HL-60/S4 treated with phorbol 12-myristate 13-acetate at 8.2 ng/mL for 4 days and 3 days (cell line): ENCODE results near the gene ARMH1.

Experiments used
- in situ Hi-C: fragments of 300-500 bp; cut with MboI; formaldehyde crosslinking; loops from 2 replicates; pipeline ENCODE4 v1.15.0; 2022; ENCODE audit warnings: low sequenced_read_pairs

The ARMH1 gene

GRCh38 chr1:44643721-44644334, 30.7 kb upstream of the ARMH1 start:
- in situ Hi-C loops = no loop called here

GRCh38 chr1:44644806-44645205, 29.7 kb upstream of the ARMH1 start:
- in situ Hi-C loops = no loop called here

DNA sequence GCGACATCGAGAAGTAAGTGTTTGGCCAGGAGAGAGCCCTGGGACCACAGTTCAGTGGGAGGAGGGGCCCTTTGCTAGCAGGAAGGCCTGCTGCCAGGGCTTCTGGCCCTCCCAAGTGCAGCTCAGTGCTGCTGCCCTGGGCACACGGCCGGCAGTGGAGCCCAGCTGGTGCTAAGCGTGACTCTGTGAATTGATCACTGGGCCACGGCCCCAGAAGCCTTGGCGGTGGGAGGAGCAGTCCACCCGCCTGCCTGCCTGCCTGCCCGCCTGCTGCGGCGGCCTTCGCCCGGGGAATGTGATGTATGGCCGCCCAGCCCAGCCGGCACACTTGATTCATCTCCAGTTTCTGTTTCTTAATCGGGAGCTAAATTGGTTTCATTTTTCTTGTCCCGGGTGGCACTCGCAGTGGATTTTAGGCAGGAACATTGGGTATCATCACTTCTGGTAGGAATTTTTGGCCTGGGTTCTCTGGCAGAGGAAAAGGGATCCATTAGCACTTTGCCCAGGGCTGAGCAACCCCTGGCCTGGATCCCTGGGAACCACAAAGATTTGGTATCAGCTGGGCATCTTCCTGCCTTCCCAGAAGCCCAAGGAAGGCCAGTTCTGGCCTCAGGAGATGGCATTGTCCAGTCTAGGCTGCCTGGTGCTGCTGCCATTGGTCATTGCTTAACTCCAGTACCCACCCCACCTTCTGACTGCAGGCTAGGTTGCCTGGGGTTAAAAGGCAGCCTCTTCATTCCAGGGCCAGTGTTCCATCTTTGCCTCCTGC, 28.9 kb upstream of the ARMH1 start:
- in situ Hi-C loops = no loop called here

GRCh38 chr1:44646261-44647110, 28.0 kb upstream of the ARMH1 start:
- in situ Hi-C loops = no loop called here

- in situ Hi-C loops = no loop called here
These were observed 26.6 kb upstream of the ARMH1 start for GRCh38 chr1:44647896-44648295.

- in situ Hi-C loops = no loop called here
These were observed 25.8 kb upstream of the ARMH1 start for GRCh38 chr1:44648529-44649250.

DNA sequence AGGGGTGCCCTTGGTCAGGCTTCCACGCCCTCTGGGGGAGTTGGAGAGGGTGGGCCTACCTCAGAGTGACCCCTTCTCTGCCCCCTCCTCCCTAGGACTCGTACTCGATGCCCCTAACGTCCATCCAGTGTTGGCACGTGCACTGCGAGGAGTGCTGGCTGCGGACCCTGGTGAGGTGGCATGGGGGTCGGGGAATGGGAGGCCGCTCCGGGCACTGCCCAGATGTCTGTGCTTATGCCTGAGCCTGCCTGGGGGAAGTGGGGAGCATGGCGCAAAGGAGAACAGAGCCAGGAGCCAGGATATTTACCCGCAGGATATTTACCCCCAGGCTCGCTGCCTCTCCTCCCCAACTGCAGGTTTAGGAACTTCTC, 24.7 kb upstream of the ARMH1 start:
- in situ Hi-C loops = no loop called here

DNA sequence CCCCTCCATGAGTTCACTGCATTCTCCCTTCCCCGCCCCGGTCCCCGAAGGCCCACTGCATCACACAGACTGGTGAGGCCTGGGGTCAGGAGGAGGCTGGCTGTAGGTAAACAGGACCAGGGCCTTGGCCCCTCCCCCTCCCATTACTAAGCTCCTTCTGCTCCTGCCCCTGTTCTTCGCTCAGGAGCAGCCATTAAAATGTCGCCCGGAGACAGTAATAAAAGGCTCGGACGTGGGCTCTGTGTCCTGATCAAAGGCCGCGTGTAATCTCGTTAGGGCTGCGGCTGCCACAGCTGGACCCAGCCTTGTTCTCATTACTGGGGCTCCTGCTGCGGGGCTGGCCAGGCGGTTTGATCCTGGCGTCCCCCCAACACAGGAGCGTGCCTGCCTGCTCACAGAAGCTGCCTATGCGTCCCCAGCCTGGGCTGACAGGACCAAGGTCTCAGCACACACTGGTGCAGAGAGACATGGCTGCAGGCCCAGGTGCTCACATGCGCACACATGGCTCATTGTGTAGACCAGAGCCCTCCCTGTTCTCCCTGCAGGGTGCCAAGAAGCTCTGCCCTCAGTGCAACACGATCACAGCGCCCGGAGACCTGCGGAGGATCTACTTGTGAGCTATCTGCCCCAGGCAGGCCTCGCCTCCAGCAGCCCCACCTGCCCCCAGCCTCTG, 24.2 kb upstream of the ARMH1 start:
- in situ Hi-C loops = no loop called here

GRCh38 chr1:44651069-44651468, 23.4 kb upstream of the ARMH1 start:
- in situ Hi-C loops = no loop called here

DNA sequence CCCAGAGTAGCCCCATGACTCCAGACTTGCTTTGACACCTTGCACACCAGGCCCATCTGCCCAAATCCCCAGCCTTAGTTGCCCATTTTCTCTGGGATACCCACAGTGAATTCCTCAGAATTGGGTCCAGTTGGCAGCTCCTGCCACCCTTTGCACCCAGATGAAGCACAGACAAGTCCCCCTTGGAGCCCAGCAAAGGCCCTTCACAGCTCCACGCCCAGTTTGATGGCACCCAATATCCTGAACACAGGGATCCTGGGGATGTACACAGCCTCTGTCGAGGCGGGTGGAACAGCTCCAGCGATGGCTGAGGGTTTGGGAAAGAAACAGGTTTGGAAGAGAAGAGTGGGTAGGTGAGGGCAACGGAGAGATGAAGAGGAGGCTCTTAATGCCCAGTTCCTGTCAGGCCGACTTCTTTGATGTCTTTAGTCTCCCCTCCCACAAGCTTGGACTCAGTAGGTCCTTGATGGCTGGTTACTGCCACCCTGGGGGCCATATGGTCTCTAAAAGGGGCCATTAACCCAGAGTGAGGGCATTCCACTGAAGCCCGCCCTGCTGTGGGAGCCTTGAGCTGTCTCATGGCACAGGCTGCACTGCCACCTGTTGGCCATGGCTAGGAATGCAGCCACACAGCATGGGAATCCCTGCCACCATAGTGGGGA, 21.9 kb upstream of the ARMH1 start:
- in situ Hi-C loops = no loop called here

- in situ Hi-C loops = no loop called here
These were observed 21.2 kb upstream of the ARMH1 start for GRCh38 chr1:44653107-44653964.

- in situ Hi-C loops = no loop called here
These were observed 19.8 kb upstream of the ARMH1 start for GRCh38 chr1:44654621-44655187.

GRCh38 chr1:44655609-44656008, 18.9 kb upstream of the ARMH1 start:
- in situ Hi-C loops = no loop called here

DNA sequence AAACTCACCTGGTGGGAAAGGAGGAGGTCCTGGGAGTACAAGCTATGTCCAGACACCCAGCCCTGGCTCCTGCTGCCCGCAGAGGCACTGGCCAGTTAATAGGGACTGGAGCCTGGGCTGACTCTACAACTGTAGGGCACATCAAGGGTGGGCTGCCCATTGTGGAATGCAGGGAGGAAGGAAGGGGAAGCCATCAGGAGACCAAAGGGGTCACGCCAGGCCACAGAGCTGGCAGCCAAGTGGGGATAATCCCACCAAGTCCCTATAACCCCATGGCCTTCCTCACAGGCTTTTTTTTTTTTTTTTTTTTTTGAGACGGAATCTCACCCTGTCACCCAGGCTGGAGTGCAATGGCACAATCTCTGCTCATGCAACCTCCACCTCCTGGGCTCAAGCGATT, 14.9 kb upstream of the ARMH1 start:
- in situ Hi-C loops = no loop called here

GRCh38 chr1:44660176-44660575, 14.3 kb upstream of the ARMH1 start:
- in situ Hi-C loops = no loop called here

DNA sequence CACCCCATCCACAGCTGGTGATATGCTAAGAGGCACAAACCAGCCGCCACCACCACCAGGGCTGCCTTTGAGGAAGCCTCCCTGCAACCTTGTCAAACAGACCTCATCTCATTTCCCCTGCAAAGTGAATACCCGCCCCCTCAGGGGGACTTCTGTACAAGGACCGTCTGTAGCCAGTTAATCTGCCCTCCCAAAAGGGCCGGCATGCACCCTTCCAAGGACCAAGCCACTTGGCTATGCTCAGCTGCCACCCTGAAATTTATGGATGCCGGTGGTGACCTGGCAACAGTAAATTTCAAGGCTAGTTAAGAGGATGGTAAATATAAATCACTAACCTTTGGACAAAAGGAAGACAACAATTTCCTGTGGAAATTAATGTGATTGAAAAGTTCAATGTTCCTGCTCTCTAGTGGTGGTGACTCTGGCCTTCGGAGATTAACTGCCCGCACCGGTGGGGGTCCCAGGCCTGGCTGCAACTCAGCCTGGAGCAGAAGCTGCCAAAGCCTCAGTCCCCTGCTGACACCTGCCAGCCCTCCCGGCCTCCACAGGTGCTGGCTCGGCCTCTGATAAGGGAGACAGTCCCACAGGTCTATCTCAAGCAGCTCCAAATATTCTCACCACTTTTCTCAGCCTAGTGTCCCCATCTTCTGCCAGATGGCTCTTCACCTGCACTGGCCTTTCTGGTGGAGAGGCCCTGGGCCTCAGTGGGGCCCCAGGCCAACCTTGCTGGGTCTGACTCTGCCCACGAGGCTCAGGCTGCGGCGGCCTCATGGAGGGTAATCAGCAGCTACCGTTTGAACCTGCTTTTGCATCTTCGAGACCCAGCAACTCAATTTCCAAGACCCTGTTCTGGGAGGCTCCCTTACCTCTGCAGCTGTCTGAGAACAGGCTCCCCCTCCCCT, 12.5 kb upstream of the ARMH1 start:
- in situ Hi-C loops = no loop called here

- in situ Hi-C loops = no loop called here
These were observed 11.9 kb upstream of the ARMH1 start for GRCh38 chr1:44662683-44663030.

- in situ Hi-C loops = no loop called here
These were observed 11.1 kb upstream of the ARMH1 start for GRCh38 chr1:44663417-44663816.
